GM18909 (cell line): ENCODE measurements around the gene ADPRHL1.
"Not testable (repeated sequence)": the region's sequence is repeated elsewhere in the genome, so short reads cannot be mapped to it uniquely, and the experiment has no call there.

ENCODE experiments used
- ATAC-seq: cut with Tn5 transposase; IDR thresholded peaks from one replicate; pipeline ENCODE4 v1.9.1; 2021; ENCODE audit warnings: mild to moderate bottlenecking; ENCODE audit not compliant: unreplicated experiment, poor library complexity

The ADPRHL1 gene

DNA sequence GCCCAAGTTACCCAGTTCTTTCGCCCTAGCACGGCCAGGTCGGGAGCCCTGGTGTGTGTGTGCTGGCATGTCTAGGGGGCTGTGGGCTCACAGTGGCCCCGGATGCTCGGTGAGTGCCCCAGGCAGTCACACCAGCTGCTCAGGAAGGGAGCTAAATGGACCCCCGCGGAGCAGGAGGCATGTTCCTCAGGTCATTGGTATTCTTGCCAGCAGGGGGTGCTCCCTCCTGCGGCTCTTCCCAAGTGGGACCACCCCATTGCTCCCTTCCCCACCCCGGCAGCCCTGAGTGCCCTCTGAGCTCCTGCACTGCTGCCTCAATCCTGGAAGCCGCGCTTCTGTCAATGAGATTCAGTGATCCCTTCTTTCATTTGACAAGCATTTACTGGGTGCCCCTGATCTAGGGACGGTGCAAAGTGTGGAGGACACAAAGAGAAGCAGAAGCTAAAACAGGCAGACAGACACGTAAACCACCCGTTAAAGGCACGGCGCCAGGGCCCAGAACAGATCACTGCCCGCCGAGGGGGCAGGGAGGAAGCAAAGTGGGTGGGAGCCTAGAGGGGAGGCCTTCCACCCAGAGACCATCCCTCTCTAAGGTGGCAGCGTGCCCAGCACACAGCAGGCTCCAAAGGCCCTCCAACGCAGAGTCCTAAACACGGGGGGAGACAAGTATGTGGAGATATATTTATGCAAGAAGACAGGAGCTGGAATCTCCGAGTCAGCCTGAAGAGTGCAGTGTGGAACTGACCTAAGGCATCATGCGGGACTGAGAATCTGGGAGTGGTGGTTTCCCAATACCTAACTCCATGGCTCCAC, 5.2 kb upstream of the ADPRHL1 start:
- no peak for ATAC-seq

DNA sequence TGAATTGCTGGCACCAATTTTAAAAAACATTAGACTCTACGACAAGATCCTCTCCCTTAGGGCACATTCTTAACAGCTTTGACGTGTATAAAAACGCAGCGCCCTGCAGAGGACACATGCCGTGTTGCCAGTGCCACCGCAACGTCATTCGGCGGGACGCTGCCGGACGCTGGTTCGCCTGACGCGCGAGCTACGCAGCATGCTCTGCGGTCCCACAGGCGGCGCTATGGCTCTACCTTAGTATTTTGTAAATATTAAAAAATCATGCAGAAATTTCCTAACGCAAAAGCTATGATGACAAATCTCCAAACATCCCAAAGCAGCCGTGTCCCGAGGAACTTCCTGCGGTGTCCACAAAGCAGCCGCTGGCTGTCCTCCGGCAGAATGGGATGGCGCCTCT, 4.2 kb upstream of the ADPRHL1 start:
- ATAC-seq: no peak

DNA sequence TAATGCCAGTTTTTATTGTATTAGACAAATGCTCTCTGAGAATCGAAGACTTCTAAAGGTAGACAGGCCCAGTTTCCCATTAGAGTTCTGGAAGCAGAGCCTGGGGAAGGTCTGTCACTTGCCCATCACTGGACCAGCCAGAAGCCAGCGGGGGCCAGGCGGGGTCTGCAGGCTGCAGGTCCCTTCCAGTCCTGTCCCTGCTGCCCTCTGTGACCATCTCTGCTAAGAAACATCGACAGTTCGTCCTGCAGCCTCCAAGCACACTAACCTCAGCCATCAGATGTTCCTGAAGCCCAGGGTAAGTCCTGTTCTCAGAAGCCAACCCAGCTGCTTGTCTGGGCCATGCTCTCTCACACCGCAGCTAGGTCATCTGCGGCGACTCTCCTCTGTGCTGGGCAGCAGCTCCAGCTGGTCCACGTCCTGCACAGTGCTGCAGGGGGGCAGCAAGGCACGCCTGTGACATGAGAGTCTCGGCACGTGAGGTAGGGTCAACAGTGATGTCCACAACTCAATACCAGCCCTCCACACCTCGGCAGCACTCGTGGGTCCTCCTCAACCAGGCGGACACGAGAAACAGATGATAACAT, 2.9 kb upstream of the ADPRHL1 start:
- ATAC-seq: no peak

DNA sequence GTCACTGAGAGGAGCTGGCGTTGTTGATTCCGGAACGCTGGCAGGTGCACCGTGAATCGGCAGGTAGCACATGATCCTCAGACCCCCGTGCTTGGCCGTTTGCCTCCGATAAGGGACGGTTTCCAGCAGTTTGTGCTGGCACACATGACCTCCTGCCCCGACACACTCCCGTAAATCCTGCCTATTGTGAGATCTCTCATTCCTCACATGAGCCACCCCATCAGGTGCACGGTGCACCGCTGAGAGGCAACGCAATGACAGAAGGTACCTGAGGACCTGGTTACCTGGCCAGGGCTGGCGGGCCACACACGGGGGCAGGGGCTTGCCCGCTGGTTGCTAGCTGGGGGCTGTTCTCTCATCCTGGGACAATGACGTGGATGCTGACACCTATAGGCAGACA, 2.1 kb upstream of the ADPRHL1 start:
- ATAC-seq: no peak

DNA sequence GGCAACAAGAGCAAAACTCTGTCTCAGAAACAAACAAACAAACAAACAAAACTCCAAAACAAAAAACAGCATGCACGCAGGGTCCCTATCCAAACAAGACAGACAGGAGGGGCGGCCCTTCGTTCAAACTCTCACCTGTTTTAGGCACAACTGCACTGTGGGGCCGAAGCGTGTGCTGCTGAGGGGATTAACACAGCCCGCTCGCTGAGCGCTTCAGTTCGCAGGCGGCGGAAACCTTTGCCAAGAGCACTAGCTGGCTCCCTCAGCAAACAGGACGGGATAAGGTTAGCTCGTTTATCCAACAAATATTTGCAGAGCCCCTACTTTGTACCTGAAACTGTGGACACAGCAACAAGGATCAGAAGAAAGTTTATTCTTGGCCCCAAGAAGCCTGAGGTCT, 1.6 kb upstream of the ADPRHL1 start:
- no peak for ATAC-seq

DNA sequence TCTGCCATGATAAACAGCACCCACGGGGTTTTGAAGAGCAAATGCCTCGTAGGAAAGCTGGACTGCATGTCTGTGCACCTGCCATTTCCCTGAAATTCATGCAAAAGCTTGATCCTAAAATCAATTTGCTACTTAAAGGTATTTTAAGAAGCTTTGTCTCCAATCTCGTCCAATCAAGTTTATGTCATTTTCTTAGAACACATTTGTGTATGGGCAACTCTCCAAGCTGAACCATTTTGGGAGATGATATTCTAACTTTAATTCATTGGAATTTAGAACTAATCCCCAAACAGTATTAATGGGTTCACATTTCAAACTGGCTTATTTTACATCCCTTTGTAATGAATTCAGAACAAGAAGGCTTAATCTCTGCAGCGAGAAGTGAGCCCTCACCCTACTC, 822 bp downstream of the ADPRHL1 start:
- no peak for ATAC-seq

DNA sequence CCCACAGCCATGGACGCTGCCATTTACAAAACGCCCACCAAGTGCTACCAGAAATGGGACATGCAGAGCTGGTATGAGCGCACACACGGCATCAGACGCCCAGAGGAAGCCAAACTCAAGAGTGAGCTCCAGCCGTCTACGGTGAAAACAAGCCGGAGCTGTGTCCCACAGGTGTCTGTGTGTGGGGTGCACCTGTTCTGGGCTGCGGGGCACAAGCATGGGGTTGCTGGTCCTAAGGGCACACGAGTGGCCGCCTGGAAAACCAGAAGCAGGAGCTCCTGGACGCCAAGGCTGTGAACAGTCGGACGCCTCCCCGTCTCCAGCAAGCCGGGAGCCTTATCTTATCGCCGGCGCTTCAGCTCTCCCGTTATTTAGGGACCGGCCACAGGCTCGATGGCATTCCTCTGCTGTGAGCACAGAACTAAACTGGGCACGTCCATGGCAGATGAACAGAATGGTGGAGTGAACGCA, 1.3 kb downstream of the ADPRHL1 start:
- no peak for ATAC-seq

DNA sequence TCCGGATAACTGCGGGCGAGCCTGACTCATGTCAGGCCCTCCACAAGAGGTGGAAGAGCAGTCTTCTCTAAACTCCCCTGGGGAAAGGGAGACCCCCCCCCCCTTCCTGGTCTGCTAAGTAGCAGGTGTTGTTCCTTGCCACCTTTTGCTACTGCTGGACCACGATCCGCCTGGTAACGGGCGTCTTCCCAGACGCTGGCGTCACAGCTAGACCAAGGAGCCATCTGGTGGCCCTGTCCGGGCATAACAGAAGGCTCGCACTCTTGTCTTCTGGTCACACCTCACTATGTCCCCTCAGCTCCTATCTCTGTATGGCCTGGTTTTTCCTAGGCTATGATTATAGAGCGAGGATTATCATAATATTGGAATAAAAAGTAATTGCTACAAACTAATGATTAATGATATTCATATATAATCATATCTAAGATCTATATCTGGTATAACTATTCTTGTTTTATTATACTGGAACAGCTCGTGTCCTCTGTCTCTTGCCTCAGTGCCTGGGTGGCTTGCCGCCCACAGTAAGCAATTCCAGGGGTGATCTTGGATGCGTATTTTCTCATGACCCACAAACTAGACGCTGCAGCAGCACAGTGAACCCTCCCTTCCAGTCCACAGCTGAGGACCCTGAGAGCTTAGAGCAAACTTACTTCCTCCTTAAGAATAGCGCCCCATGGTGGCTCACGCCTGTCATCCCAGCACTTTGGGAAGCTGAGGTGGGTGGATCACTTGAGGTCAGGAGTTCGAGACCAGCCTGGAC, 2.2 kb downstream of the ADPRHL1 start:
- ATAC-seq: not testable (repeated sequence)

DNA sequence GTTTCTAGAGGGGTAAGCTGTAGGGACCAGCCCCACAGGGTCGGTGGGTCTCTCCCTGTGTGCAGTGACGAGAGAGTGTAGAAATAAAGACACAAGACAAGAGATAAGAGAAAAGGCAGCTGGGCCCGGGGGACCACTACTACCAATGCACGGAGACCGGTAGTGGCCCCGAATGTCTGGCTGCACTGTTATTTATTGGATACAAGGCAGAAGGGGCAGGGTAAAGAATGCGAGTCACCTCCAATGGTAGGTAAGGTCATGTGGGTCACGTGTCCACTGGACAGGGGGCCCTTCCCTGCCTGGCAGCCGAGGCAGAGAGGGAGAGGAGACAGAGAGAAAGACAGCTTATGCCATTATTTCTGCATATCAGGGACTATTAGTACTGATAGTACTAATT, 2.9 kb downstream of the ADPRHL1 start:
- ATAC-seq: not testable (repeated sequence)

DNA sequence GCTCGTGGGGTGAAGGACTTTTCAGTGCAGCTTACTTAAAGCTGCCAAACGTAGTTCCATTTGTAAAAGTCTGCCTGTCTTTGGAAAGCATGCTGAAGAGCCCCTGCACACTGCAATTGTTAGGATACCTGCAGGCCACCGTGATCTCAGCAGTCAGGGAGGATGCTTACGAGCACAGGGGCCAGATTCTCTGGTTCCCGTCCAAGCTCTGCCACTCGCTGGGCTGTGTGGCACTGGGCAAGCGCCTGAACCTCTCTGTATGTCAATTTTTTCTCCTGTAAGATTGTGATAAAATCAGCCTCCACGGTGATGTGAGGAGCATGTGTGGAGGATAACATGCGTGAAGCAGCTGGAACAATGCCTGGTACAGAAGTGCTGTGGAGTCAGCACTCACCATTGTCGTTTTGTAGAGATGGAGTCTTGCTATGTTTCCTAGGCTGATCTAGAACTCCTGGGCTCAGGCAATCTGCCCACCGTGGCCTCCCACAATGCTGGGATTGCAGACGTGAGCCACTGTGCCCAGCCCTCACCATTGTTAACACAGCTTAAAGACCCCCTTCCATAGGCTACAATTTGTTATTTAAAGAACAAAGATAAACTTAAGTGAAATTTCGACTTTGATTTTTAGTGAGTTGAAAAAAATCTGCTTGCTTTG, 3.5 kb downstream of the ADPRHL1 start:
- ATAC-seq: no peak

DNA sequence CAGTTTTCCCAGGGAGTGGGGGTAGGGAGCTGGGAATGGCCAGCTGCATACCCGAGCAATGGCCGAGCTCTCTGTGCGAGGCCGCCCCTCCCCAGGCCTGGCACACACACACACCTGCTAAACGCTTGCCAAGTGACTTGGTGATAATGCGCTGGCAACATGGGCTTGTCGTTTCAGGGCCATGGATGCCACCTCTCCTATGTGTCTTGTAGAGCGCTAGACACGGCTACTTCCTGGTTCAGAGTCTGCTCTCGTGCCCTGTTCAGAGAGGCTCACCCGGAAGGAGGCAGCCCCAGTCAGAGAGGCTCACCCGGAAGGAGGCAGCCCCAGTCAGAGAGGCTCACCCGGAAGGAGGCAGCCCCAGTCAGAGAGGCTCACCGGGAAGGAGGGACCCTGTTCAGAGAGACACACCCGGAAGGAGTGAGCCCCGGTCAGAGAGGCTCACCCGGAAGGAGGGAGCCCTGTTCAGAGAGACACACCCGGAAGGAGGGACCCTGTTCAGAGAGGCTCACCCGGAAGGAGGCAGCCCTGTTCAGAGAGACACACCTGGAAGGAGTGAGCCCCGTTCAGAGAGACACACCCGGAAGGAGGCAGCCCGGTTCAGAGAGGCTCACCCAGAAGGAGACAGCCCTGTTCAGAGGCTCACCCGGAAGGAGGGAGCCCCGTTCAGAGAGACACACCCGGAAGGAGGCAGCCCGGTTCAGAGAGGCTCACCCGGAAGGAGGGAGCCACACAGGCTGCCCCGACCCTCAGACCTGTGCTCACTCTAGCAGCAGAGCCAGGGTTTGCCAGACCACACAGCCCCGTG, 4.2 kb downstream of the ADPRHL1 start:
- no peak for ATAC-seq

DNA sequence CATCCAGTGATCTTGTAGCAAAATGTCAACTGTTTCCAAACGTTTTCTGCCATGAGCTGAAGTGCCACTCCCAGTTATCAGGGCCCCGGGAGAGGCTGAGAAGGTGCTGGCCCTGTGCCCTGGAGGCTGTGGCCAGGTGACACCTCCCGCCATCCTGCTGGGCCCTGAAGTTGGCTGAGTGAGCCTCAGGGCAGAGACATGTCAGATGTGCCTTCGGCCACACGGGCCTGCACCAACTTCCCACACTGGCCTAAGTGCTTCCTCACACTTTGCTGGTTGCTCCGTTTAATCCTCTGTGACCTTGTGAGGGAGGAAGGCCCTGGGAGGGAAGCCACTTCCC, 4.8 kb downstream of the ADPRHL1 start:
- no peak for ATAC-seq

DNA sequence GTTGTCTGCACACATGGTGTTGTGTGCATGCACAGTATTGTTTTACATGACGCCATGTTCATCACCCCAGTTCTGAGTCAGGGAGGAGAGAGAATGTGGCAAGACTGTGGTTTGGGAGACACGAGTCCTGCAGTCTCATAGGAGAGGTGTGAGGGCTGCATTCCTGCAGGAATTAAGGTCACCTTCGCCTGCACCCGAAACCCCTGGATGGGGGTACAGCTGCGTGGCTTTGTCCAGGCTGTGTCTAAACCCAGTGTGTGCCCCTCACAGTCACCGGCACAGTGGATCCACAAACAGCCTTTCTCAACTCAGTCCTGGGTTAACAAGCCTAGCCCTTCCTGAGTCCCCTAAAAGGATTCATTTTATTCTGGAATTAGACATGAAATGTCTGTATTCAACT, 5.7 kb downstream of the ADPRHL1 start:
- ATAC-seq: no peak

DNA sequence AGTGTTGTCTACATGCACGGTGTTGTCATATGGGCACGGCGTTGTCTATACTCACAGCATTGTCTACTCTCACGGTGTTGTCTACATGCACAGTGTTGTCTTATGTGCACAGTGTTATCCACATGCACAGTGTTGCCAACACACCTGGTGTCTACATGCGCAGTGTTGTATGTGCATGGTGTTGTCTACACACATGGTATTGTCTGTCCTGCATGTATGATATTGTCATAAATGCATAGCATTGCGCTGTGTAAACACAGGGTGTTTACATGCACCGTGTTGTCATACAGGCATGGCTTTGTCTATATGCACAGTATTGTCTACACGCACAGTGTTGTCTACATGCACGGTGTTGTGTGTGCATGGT, 6.8 kb downstream of the ADPRHL1 start:
- ATAC-seq: no peak

DNA sequence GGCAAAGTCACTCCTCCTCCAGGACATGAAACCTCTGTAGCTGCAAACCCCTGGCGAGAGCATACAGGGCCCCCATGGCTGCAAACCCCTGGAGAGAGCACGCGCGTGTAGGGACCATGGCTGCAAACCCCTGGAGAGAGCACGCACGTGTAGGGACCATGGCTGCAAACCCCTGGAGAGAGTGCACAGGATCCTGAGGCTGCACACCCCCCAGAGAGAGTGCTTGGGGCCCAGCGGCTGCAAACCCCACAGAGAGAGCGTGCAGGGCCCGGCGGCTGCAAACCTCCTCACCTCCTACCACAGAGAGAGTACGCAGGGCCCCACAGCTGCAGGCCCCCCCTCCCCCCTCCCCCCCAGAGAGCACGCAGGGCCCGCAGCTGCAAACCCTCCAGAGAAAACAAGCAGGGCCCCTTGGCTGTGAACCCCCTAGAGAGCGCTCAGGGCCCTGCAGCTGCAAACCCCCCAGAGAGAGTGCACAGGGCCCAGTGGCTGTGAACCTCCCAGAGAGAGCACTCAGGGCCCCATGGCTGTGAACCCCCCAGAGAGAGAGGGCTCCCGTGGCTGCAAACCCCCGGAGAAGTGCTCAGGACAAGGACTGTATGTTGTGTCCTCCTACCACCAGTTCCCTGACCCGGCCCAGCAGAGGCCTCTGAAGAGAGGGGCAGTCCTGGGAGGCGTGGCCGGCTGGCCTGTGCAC, 7.3 kb downstream of the ADPRHL1 start:
- peak; percentile 72 for ATAC-seq

DNA sequence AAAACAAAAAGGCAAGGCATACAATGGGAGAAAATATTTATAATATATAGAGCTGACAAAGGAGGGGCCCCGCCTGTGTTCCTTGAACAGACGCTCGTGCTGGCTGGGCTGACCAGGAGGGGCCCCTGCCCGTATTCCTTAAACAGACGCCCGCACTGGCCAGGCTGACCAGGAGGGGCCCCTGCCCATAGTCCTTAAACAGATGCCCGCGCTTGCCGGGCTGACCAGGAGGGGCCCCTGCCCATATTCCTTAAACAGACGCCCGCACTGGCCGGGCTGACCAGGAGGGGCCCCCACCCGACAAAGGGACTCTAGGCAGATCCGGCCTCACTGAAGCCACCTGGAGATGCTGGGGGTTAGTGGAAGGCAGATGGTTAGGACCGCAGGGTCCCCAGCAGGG, 9.3 kb downstream of the ADPRHL1 start:
- ATAC-seq: no peak

DNA sequence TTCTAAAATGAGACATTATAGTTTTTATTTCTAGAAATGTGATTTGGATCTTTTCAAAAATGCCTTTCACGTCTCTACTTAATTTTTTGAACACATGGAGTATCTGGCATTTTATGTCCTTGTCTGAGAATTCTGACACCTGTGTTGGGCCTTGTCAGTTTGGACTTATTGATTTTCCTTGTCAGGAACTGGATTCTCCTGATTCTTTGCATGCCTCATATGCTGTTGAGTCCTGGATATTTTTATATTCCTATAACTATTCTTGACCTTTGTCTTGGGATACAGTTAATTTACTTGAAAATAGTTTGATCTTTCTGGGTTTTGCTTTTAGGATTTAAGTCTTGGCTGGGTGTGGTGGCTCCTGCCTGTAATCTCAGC, 10.3 kb downstream of the ADPRHL1 start:
- no peak for ATAC-seq

DNA sequence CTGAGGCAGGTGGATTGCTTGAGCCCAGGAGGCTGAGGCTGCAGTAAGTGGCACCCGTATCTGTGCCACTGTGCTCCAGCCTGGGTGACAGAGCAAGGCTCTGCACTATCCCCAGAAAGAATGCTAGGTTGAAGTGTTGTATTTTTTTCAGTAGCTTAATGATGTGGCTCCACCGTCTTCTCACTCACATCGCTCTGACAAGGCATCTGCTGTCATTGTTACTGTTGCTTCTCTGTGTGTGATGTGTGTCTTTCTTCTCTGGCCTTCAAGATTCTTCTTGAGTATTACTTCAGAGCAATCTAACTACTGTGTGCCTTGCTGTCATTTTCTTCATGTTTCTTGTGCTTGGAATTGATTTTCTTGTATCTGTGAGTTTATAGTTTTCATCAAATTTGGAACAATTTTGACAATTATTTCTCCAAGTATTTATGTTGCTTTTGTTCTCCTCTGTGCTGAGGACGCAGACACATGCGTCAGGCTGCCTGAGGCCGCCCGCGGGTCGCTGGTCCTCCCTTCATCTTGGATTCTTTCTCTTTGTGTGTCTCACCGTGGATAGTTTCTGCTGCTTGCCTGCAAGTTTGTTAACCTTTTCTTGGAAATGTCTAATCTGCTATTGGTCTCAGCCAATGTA, 10.8 kb downstream of the ADPRHL1 start:
- no peak for ATAC-seq

DNA sequence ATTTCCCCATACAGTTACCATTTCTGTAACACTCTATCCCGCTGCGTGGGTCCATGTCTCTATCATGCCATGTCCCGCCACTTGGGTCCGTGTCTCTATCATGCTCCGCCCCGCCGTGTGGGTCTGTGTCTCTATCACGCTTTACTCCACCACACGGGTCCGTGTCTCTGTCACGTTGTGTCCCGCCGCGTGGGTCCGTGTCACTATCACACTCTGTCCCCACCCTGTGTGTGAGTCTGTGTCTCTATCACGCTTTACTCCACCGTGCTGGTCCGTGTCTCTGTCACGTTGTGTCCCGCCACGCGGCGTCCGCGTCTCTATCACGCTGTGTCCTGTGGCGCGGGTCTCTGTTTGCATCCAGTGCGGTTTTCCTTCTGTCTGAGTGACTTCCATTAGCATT, 11.6 kb downstream of the ADPRHL1 start:
- ATAC-seq: no peak
